ENCODE measurements around the gene CCDC85B.

Gene CCDC85B

DNA sequence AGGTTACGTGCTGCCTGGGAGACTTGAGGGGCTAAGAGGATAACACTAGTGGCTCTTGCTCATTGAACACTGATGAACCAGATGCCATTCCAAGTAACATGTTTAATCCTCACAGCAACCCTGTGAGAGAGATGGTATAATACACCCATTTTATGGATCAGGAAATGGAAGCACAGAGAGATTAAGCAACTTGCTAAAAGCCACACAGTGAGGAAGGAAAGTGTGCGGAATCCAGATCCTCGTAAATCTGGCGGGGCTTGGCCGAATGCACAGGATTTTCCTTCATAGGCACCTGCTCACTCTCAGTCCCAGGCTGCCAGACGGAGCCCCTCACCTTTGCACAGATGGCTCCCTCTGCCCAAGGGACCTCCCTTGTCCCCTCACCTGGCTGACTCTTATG lies 17.4 kb downstream of the CCDC85B start:
- DNase-seq (ENCODE audit: low read depth in 2 of 2): no peak

DNA sequence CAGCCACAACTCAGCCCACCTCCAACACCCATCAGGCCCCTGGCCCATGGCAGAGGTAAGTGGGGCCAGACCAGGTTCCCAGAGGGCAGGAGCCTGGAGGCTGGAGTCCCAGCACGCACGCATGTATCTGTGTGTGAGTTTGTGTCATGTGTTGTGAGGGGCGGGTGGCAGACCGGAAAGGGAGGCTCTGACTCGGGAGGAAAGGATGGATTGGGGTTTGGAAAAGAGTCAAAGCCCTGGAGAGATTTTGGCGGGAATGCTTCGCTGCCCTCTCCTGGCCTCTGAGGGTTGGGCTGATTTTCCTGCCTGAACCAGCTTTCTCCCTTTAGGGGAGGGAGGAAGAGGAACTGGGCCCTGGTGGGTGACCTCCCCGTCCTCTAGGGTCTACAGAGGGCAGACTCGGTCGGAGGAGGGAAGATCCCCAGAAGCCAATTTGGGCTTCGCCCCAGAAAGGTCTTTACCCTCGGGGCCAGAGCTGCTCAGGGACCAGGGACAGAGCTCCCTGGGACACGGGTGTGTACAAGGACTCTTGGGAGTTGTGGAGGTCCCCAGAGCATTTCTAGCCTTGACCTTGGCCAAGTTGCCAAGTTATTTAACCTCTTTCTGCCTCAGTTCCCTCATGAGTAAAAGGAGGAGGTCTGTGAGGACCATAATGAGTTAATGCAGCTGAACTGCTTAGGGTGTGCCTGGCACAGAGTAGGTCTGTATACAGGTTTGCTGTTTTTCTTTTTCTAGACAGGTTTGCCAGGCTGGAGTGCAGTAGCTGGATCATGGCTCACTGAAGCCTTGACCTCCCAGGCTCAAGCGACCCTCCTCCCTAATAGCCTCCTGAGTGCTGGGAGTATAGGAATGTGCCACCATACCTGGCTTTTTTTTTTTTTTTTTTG lies 21.5 kb downstream of the CCDC85B start:
- DNase-seq (ENCODE audit: low read depth in 2 of 2): no peak

DNA sequence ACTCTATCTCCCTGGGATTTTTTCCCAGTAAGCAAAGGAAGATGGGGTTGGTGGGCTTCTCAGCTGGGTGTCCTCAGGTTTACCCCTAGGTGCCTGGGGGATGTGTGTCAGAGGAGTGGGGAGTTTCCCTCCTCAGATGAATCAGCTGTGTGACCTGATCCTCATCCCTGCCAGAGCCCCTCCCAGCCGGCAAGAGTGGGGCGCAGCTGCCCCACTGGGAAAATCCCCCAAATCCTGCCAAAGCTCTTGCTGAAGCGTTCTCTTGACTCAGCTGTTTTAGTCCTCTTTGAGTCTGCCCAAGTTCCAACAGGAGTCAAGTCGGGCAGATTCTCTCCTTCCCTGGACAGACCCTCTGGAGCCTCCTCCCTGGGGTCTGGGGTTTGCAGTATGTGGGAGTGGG lies 22.4 kb downstream of the CCDC85B start:
- DNase-seq (ENCODE audit: low read depth in 2 of 2): no peak

DNA sequence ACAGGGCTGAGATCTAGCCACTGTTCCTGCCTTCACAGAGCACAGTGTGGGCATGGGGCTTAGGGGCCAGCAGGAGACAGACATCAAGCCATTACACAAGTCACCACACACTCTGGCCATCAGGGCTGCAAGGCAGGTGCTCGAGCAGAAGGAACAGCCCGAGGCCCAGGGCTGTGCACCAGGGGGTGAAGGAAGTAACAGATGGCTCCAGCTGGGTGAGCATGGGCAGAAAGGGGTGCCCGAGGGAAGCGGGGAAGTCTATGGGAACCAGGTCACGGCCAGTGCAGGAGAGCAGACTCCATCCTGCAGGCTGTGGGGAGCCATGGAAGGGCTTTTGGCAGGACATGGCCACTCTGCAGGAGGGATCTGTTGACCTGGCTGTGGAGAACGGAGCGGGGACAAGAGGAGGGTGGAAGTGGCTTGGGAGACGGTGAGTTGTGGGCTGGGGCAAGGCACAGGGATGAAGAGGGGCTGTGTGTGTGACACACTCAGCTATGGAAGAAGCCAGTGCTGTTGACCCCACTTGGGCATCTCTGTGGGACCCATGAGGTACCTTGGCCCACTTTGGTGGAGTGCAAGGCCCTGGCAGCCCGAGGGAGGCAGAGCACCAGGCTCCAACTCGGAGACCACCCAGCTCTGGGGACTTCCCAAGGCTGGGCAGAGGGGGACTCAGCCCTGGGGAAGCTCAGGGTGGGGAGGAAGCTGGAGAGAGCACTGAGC lies 24.8 kb downstream of the CCDC85B start:
- no peak for DNase-seq (ENCODE audit: low read depth in 2 of 2)

DNA sequence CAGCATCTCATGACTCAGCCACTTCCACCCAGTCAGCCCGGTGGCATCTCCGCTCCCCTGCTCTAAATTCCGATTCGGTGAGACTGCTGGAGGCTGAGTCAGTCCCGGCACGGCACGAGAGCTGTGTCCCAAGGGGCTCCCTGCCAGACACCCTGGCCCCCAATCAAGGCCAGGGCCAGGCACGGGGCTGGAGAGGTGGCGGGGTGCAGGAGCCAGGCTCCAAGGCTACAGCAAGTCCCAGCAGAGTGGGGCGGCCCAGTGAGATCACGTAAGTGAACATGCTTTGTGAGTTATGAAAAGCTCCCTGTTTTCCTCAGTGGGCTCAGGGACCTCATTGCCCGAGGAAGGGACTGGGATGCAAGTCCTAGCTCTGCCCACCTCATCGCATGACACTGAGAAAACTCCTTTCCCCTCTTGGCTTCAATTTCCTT lies 25.4 kb downstream of the CCDC85B start:
- DNase-seq (ENCODE audit: low read depth in 2 of 2): no peak

DNA sequence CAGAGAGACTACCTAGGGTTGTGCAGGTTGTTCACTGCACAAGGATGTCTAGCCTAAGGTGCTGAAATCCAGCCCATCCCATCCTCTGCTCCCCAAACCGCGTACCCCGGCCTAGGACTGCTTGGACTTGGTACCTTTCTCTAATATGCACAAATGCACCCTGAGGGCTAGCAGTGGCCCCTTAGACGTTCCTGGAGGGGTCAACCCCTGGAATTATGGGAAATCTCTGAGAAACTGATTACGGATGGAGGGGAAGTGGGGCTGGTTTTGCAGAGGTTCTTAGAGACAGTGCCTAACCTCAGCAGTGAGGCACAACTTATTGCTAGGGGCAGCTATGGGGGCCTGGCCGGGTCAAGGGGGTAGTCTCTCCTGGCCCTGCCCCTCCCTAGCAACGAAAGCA lies 25.9 kb downstream of the CCDC85B start:
- DNase-seq (ENCODE audit: low read depth in 2 of 2): no peak

DNA sequence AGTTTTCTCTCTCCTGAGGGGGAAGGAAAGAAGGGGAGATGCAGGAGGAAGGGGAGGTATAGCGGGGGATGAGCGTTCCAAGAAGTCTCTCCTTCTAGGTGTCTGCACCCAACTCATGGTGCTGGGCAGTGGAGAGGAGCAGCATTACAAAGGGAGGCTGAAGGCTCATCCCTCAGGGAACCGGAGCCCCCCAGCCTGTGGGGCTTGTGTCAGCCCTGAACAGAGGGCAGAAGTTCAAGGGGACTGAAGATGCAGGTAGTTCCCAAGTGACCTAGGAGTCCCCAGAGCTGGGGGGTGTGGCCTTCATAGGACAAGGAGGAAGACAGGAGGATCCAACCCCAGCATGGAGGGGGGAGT lies 26.6 kb downstream of the CCDC85B start:
- DNase-seq (ENCODE audit: low read depth in 2 of 2): no peak

DNA sequence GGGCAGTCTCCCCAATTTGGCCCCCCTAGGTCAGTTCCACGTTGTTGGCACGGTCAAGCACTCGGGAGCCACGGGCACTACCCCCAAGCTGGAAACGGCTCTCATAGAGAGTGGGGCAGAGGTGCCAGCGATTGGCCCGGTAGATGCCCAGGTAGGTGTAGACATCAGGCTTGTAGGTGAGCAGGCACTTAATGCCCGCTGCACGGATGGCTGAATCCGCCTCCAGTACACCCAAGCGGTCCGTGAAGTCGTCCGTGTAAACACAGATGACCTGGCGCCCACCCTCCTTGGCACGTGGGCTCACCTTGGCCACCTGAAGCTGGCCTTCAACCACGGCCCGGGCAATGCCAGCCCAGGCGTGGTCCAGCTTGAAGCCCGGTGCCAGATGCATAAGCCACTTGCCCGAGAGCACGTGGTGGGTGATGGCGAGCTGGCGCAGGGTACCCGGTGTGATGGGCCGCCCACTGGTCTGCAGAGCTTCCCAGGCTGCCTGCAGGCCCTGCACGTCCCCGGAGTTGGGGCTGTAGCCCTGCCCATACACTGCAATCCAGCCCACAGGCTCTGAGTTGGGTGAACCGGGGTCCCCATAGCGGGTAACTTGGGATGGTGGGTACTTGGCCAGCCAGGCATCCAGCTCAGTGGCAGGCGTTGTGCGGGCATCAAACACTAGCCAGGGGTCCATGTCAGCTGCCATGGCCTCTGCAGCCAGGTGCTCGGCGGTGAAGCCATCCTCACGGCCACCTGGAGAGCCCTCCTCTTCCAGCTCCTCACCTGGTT lies 27.1 kb downstream of the CCDC85B start:
- no peak for DNase-seq (ENCODE audit: low read depth in 2 of 2)

DNA sequence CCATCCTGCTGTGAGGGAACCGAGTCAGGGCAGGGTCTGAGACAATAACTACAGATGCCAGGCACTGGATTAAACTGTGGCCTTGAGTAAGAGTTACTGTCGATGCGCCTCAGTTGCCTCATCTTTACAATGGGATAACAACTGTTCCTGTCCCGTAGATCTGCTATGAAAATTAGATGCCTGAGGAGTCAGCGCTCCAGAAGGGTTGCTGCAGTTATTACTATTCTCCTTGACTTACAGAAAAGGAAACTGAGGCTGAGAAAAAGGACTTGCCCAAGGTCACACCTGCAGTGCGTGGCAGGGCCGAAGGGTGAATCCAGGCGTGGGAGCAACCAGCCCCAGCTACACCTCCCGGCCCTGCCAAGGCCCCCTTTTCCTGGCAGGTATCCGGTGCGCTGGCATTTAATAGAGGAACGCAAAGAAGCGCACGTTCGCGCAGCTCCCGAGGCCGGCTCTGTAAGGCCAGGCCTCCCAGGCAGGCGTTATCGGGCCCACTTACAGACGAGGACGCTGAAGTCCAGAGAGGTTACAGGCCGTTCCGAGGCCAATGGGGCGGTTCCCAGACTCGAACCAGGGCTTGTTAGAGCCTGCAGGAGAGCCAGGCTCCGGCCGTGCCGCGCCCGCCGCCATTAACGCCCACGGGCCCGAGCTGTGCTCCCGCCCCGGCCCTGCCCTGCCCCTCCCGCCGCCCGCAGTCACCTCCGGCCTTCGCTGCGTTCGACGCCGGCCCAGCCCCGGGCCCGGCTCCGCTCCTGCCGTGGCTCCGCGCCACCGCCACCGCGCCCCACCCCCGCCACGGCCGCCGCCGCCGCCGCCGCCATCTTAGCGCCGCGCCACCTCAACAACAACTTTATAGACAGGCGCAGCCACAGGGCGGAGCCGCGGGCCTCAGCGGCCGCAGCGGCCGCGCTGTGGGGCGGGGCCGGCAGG lies 28.0 kb downstream of the CCDC85B start, which contains the start of gene C11orf68:
Gene C11orf68 (minus strand): TSS at position 852 of the 930 bp plus-strand sequence. CDS start 31 bp downstream, at position 821.
- no peak for DNase-seq (ENCODE audit: low read depth in 2 of 2)

DNA sequence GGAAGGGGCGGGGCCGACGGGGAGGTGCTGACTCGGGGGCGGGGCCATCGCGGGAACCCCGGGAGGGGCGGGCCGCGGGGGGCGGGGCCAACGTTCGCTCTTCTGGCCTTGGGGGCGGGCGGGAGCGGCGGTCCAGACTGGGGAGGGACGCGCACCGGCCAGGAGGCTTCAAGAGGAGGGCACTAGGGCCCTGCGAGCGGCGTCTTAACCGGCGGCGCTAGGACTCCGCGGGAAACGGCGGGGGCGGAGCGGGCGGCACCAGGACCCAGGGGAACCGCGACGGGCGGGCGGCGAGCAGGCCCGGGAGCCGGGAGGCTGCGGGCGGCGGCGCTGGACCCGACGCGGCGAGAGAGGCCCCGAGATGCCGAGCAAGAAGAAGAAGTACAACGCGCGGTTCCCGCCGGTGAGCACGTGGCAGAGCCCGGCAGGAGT lies 28.7 kb downstream of the CCDC85B start, which contains the start of gene DRAP1:
Gene DRAP1 (plus strand): TSS at position 286 of the 432 bp plus-strand sequence. CDS start 76 bp downstream, at position 362.
- peak; percentile 98 to 99 for DNase-seq (ENCODE audit: low read depth in 2 of 2)

DNA sequence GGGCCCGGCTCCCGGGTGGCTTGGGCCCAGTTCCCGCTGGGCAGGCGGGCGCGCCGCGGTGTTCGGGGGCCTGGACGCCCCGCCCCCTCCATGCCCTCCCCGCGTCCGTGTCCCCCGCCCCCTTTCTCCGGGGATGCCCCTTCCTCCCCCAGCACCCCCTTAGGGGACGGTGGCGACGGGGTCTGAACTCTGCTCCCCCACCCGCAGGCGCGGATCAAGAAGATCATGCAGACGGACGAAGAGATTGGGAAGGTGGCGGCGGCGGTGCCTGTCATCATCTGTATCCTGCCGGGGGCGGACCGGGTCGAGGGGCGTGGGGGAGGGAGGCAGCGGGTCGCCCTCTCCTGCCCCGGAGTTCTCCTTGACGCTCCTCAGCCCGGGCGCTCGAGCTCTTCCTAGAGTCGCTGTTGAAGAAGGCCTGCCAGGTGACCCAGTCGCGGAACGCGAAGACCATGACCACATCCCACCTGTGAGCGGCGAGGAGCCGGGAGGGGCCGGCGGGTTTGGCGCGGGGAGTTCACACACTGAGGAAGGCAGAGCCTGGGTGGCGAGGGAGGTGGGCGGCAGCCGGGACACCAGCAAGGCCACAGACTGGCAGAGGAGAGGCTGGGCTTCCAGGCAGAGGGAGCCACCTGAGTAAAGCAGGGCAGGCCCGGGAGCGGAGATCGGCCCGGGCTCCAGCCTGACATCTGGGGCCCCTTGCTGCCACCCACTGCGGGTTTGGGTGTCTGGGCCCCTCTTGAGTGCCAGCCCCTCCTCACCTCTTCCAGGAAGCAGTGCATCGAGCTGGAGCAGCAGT lies 29.3 kb downstream of the CCDC85B start:
- DNase-seq (ENCODE audit: low read depth in 2 of 2): peak in 1 of 2 donors; percentile 36

DNA sequence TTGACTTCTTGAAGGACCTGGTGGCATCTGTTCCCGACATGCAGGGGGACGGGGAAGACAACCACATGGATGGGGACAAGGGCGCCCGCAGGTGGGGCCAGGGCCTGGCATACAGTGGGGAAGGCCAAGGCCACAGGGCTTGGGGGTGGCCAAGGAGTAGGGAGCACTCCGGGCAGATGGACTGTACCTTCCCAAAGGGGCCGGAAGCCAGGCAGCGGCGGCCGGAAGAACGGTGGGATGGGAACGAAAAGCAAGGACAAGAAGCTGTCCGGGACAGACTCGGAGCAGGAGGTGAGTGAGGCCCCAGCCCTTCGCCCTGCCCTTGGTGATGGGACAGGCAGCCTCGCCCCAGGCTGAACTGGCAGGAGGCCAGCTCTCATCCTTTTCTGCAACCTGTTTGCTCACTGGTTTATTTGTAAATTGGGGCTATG lies 29.9 kb downstream of the CCDC85B start:
- no peak for DNase-seq (ENCODE audit: low read depth in 2 of 2)

DNA sequence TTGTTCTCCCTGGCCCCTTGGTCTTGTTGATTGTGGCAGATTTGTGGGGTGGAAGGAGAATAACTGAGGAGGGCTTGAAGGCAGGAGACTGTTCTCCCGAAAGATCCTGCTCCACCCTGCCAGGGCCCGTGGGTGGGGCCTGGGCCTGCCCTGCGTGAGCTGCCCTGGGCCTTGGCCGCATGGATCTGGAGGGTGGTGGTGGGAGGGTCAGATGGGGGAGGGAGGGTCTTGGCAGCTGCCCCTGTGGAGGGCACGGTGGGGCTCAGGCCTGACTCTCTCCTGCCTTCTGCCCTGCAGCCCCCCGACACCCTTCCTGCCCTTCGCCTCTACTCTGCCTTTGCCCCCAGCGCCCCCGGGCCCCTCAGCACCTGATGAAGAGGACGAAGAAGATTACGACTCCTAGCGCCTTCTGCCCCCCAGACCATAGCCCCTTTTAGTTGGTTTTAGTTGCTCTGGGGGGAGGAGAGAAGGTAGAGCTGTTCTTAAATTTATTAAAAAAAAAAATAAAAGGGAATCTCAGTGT lies 30.6 kb downstream of the CCDC85B start:
- no peak for DNase-seq (ENCODE audit: low read depth in 2 of 2)

DNA sequence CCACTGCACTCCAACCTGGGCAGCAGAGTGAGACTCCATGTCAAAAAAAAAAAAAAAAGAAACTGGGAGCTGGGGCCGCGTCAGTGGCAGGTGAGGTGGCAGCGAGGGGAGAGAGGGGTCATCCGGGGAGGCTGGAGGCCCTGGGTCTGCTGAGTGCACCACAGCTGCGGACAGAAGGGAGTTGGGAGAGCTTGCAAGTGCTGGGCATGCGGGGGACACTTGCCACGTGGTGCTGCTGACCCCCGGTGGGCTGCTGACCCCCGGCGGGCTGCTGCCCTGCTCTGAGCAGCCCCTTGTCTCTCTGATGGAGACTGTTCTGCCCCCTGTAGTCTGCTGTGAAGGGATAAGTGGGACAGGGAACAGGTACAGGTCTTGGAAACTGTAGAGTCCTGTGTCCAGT lies 31.4 kb downstream of the CCDC85B start:
- no peak for DNase-seq (ENCODE audit: low read depth in 2 of 2)

DNA sequence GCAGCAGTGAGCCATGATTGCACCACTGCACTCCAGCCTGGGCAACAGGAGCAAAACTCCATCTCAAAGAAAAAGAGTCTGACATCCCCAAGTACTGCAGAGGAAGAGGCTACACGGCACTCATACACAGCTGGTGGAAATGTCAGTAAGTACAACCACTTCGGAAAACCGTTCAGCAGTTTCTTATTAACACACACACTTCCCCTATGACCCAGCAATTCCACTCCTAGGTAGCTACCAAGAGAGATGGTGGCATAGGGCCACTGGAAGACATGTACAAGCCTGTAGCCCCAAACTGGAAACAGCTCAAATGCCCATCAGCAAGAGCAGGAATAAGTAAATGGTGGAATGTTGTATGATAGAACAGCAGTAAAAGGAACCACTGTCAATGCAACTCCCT lies 32.1 kb downstream of the CCDC85B start:
- DNase-seq (ENCODE audit: low read depth in 2 of 2): no peak

DNA sequence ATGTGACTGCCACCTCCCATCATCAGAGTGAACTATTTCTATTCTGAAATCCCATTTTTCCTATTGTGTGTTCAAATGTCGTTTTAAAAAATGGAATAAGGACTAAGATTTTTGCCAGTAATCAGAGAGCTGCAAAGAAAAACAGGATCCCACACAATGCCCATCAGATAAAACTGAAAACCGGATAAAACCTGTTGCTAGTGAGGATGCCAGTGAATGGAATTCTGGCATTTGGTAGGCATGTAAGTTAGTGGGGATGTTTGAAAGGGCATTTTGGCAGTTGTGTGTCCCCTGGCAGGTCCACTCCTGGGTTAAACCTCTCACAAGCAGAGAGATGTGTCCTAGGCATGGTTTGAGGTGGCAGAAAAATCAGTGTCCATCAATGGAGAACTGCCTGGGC lies 34.9 kb downstream of the CCDC85B start:
- DNase-seq (ENCODE audit: low read depth in 2 of 2): no peak

DNA sequence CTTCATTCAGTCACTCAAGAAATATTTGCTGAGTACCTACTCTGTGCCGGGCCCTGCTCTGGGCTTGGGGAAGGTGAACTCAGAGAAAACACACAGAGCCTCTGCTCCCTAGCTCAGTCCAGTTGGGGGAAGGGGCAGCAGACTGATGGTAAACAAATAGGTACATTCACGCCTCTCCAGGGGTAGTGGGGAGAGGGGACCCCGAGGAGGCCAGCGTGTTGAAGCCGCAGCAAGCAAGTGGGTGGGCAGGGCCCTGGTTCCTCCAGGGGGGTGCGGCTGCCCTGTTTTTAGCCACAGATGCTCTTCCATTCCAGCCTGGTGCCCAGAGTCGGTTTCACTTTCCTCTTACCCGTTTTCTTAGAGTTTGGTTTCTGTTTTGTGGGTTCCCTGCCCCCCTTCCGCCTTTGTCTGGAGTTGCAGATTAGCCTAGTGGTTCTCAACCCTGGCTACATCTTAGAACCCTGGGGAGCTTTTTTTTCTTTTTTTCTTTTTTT lies 37.5 kb downstream of the CCDC85B start:
- DNase-seq (ENCODE audit: low read depth in 2 of 2): peak; percentile 59 to 63

DNA sequence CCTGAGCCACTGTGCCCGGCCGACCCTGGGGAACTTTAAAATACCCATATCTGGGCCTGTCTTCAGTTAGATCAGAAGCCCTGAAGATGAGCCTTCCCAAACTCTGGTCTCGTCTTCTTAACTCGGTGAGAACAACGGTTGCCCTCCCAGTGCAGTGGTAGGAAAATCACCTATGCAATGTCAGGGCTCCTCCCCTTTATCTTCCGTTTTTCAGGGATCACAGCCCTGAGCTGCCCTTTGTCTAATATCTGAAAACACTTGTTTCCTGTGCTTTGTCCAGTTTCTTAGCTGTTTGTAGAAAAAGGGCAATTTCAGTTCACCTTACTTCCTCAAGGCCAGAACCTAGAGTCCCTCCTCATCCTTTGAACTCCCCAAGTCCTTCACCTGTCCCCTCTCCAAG lies 38.2 kb downstream of the CCDC85B start:
- DNase-seq (ENCODE audit: low read depth in 2 of 2): no peak

DNA sequence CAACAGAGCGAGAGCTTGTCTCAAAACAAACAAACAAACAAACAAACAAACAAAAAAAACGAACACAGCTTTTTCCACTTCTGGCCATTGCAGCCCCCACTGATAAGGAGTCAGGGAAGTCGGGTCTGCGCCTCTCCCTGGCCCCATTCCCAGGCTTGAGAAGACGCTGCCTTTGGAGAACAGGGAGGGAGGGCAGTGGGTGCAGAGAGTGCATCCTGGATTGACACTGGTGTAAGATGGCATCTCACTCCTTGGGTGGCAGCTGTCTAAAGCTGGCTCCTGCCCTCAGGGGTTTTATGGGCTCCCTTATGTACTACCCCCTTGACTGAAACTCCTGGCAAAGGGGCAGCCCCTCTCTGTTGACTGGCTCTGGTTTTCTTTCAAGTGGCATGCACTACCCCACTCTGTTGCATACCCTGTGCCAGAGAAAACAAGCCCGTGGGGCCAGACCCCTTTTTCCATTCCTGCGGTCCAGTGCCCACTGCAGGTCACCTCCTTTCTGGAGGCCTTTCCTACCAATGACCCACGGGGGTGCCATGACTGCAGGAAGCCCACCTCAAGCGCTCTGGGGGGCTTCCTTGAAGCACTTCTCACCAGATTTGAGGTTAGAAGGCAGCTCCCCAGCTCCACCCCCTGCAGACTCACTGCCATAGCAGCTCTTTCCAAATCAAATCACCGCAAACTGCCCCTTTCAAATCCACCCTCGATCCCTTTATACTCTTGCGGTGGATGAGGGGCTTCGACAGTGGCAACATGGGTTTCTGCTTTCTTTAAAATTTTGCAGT lies 41.5 kb downstream of the CCDC85B start:
- no peak for DNase-seq (ENCODE audit: low read depth in 2 of 2)
